Measurements from ENCODE around the gene CLEC16A.

- TF ChIP-seq, protein P1, sequence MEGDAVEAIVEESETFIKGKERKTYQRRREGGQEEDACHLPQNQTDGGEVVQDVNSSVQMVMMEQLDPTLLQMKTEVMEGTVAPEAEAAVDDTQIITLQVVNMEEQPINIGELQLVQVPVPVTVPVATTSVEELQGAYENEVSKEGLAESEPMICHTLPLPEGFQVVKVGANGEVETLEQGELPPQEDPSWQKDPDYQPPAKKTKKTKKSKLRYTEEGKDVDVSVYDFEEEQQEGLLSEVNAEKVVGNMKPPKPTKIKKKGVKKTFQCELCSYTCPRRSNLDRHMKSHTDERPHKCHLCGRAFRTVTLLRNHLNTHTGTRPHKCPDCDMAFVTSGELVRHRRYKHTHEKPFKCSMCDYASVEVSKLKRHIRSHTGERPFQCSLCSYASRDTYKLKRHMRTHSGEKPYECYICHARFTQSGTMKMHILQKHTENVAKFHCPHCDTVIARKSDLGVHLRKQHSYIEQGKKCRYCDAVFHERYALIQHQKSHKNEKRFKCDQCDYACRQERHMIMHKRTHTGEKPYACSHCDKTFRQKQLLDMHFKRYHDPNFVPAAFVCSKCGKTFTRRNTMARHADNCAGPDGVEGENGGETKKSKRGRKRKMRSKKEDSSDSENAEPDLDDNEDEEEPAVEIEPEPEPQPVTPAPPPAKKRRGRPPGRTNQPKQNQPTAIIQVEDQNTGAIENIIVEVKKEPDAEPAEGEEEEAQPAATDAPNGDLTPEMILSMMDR (IDR thresholded peaks at IDR 0.05), result no peak
- no peak for TF ChIP-seq EZH2 (IDR thresholded peaks at IDR 0.05; ENCODE audit: borderline replicate concordance, insufficient read depth, low read depth, low read length, poor library complexity, severe bottlenecking)
These were observed 230.9 kb downstream of the CLEC16A start for GRCh38 chr16:11175106-11175786.
